GM21447 (cell line): ENCODE results near the gene EP400.
A peak's percentile ranks its signal among the peaks of the same experiment; 100 is the strongest.

ENCODE experiments used
- ATAC-seq: cut with Tn5 transposase; IDR thresholded peaks from one replicate; pipeline ENCODE4 v1.9.1; 2021; ENCODE audit not compliant: unreplicated experiment

EP400 gene

GRCh38 chr12:131949431-131950181, at the start of gene EP400:
EP400 (plus strand) TSS chr12:131949942; CDS start chr12:131960620, 10,678 bp downstream.
- peak; percentile 85 for ATAC-seq

- ATAC-seq, result no peak
These were observed 49.3 kb upstream of the EP400 start for GRCh38 chr12:131900397-131900796.

- ATAC-seq, result no peak
These were observed 48.1 kb upstream of the EP400 start for GRCh38 chr12:131901431-131902331.

- no peak for ATAC-seq
These were observed 47.2 kb upstream of the EP400 start for GRCh38 chr12:131902332-131903241.

GRCh38 chr12:131903270-131904255, 46.2 kb upstream of the EP400 start:
- ATAC-seq, result no peak

- ATAC-seq, result no peak
These were observed 45.4 kb upstream of the EP400 start for GRCh38 chr12:131904346-131904745.

- no peak for ATAC-seq
These were observed 44.6 kb upstream of the EP400 start for GRCh38 chr12:131905081-131905629.

GRCh38 chr12:131905630-131906091, 44.1 kb upstream of the EP400 start:
- no peak for ATAC-seq

- ATAC-seq, result no peak
These were observed 42.2 kb upstream of the EP400 start for GRCh38 chr12:131907379-131908091.

- no peak for ATAC-seq
These were observed 41.4 kb upstream of the EP400 start for GRCh38 chr12:131908092-131909080.

- no peak for ATAC-seq
These were observed 40.5 kb upstream of the EP400 start for GRCh38 chr12:131909081-131909751.

- ATAC-seq, result no peak
These were observed 40.0 kb upstream of the EP400 start for GRCh38 chr12:131909752-131910219.

GRCh38 chr12:131910302-131911027, 39.3 kb upstream of the EP400 start:
- no peak for ATAC-seq

GRCh38 chr12:131911028-131911650, 38.6 kb upstream of the EP400 start:
- ATAC-seq, result no peak

- no peak for ATAC-seq
These were observed 37.8 kb upstream of the EP400 start for GRCh38 chr12:131911851-131912477.
